IgD-negative memory B cell (primary cell): ENCODE data around the gene HOGA1. TPM values are rescaled to one million over a fixed set of nuclear protein-coding genes. Genes with fewer than 3 reads are reported as not detected.

Experiments used
- polyA plus RNA-seq: library from polyadenylated mRNA; unstranded; fragments of 300-500 nt; fragmentation: Illumina TruSeq; gene quantifications from one replicate; pipeline ENCODE4 v1.2.3, GENCODE V29; 2021

The HOGA1 gene
- polyA plus RNA-seq, 1 donor from 2014 or later, result not detected

Other genes starting within 250 kb of the HOGA1 start
- gene FRAT2, start 249.7 kb upstream of the HOGA1 start, polyA plus RNA-seq, result 7.3 TPM
- 15.0 TPM for gene RRP12, start 183.0 kb upstream of the HOGA1 start, polyA plus RNA-seq
- gene PGAM1, start 158.2 kb upstream of the HOGA1 start, polyA plus RNA-seq, result 192 TPM
- gene EXOSC1, start 138.4 kb upstream of the HOGA1 start, polyA plus RNA-seq, result 60.6 TPM
- 23.3 TPM for gene ZDHHC16, start 138.2 kb upstream of the HOGA1 start, polyA plus RNA-seq
- gene MMS19, start 86.0 kb upstream of the HOGA1 start, polyA plus RNA-seq, result 29.1 TPM
- 1.2 TPM for gene UBTD1, start 85.5 kb upstream of the HOGA1 start, polyA plus RNA-seq
- not detected for gene ANKRD2, start 11.6 kb upstream of the HOGA1 start, polyA plus RNA-seq
- gene C10orf62, start 5.3 kb downstream of the HOGA1 start, polyA plus RNA-seq, result not detected
- gene MORN4, start 49.1 kb downstream of the HOGA1 start, polyA plus RNA-seq, result 2.1 TPM
- gene PI4K2A, start 56.3 kb downstream of the HOGA1 start, polyA plus RNA-seq, result 10.0 TPM
- 3.3 TPM for gene AVPI1, start 102.9 kb downstream of the HOGA1 start, polyA plus RNA-seq
- gene MARVELD1, start 129.3 kb downstream of the HOGA1 start, polyA plus RNA-seq, result 0.40 TPM
- gene ZFYVE27, start 152.7 kb downstream of the HOGA1 start, polyA plus RNA-seq, result 35.4 TPM
- gene SFRP5, start 187.6 kb downstream of the HOGA1 start, polyA plus RNA-seq, result not detected